Stomach smooth muscle (tissue), 2 donors: ENCODE measurements around the gene WNT5A.

Experiments
- H3K27ac ChIP-seq: one replicate; pipeline ENCODE4 v1.7.0; 2013; ENCODE audit warnings: mild to moderate bottlenecking, low read length, inconsistent platforms
- H3K27me3 ChIP-seq, 2 donors: one replicate each; pipeline ENCODE4 v1.7.0; 2013; ENCODE audit warnings: low read length in 2 of 2; ENCODE audit not compliant: insufficient read depth in 2 of 2, control insufficient read depth in 1 of 2
- H3K36me3 ChIP-seq, 2 donors: one replicate each; pipeline ENCODE4 v1.7.0; 2013; ENCODE audit warnings: low read length in 2 of 2; ENCODE audit not compliant: control insufficient read depth in 2 of 2, insufficient read depth in 2 of 2
- H3K4me1 ChIP-seq: one replicate; pipeline ENCODE4 v1.7.0; 2013; ENCODE audit warnings: low read length; ENCODE audit not compliant: control insufficient read depth, insufficient read depth
- H3K4me3 ChIP-seq, 2 donors: one replicate each; pipeline ENCODE4 v1.7.0; 2013; ENCODE audit warnings: low read length in 2 of 2
- H3K9ac ChIP-seq, 2 donors: one replicate each; pipeline ENCODE4 v1.7.0; 2013; ENCODE audit warnings: low read length in 2 of 2, mild to moderate bottlenecking in 1 of 2
- H3K9me3 ChIP-seq, 2 donors: one replicate each; pipeline ENCODE4 v1.7.0; 2013; ENCODE audit warnings: low read length in 2 of 2; ENCODE audit not compliant: control insufficient read depth in 2 of 2
- donor health status: healthy.
- donor health status: Pancreatic carcinoma.

The WNT5A gene

DNA sequence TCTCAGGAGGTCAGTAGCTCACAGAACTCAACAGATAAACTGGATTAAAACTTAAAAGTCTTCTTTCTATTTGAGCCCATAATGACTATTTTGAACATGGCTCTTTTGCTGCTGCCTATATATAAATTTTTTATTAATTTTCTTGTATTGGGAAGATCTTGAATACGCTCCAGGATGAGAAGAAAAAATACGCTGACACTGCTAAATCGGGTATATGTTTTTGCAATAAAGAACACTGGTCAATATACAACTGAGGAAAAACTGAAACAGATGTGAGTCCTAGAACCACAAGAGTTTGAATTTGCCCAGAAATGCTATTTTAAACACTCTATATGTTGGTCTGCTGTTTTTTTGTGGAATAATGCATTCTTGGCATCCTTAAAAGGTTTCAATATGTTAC, 20.6 kb downstream of the WNT5A start:
- H3K9me3 ChIP-seq, result no peaks in the 10 kb centered on the region
- no peak overlapping the region for H3K4me3 ChIP-seq
- peaks cover 7% of the 10 kb centered on the region for H3K4me1 ChIP-seq
- no peaks in the 10 kb centered on the region for H3K36me3 ChIP-seq
- no peak overlapping the region for H3K9ac ChIP-seq
- no peak overlapping the region for H3K27ac ChIP-seq
- H3K27me3 ChIP-seq, result no peaks in the 10 kb centered on the region

DNA sequence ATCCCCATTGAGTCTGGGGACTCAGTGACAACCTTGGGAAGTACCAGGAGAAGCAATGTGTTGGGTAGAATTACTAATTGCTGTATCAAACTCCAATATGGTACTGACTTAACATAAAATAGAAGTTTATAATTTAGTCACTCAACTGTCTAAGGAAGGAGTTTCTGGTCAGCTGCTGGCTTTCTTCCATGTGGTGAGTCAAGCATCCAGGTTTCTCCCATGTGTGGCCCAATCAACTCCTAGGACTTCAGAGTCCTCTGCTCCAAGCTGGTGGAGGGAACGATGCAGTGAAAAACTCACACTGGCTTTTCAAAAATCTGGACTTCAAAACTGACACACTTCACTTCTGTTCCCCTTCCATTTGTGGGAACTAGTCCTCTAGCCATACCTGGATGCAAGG, 25.2 kb downstream of the WNT5A start:
- Histone ChIP-seq H3K4me1 (no peaks in the 10 kb centered on the region), H3K9me3 (no peaks in the 10 kb centered on the region), H3K4me3 (no peak overlapping the region), H3K36me3 (no peaks in the 10 kb centered on the region), H3K9ac (no peak overlapping the region), H3K27me3 (peaks cover 0 to 3% of the 10 kb centered on the region in 2 donors), H3K27ac (no peak overlapping the region)

- Histone ChIP-seq H3K27ac (no peak overlapping the region), H3K9ac (no peak overlapping the region), H3K4me3 (no peak overlapping the region), H3K27me3 (peaks cover 0 to 3% of the 10 kb centered on the region in 2 donors), H3K9me3 (no peaks in the 10 kb centered on the region), H3K36me3 (no peaks in the 10 kb centered on the region), H3K4me1 (no peaks in the 10 kb centered on the region)
Observed at GRCh38 chr3:55459838-55460237, 27.3 kb downstream of the WNT5A start.

DNA sequence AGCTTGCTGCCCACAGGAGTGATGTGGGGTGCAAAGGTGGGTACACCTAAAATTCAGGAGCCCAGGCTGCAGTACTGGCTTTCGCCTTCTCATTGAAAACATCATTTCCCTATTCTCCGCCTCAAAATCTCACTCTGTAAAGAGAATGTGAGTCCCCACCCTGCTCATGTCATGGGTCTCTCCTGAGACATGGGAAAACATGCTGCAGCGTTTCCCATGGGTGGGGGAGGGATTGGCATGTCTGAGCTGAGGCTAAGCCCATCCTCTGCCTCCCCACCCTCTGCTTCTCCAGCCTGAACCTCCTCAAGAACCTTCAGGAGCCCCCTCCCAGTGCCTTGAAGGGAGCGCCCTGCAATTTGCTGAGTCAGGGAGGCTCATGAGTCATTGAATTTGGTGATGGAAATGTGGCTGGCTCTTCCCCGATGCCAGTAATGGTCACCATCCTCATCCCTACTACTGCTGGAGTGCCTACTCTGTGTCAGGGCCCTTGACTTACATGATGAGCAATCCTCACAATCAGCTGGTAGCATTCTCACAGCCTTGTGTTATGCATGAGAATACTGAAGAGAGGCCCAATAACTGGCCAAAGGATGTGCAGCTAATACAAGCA, 28.8 kb downstream of the WNT5A start:
- H3K9me3 ChIP-seq, result no peaks in the 10 kb centered on the region
- no peaks in the 10 kb centered on the region for H3K36me3 ChIP-seq
- no peaks in the 10 kb centered on the region for H3K4me1 ChIP-seq
- H3K27ac ChIP-seq, result no peak overlapping the region
- no peak overlapping the region for H3K9ac ChIP-seq
- H3K27me3 ChIP-seq, result peaks cover 0 to 3% of the 10 kb centered on the region in 2 donors
- H3K4me3 ChIP-seq, result no peak overlapping the region

GRCh38 chr3:55455915-55456314, 31.2 kb downstream of the WNT5A start:
- Histone ChIP-seq H3K27ac (no peak overlapping the region), H3K9ac (no peak overlapping the region), H3K4me1 (no peaks in the 10 kb centered on the region), H3K4me3 (no peak overlapping the region), H3K27me3 (peaks cover 0 to 3% of the 10 kb centered on the region in 2 donors), H3K36me3 (no peaks in the 10 kb centered on the region), H3K9me3 (no peaks in the 10 kb centered on the region)

GRCh38 chr3:55454611-55455010, 32.5 kb downstream of the WNT5A start:
- Histone ChIP-seq H3K36me3 (no peaks in the 10 kb centered on the region), H3K27me3 (peaks cover 0 to 1% of the 10 kb centered on the region in 2 donors), H3K4me1 (no peaks in the 10 kb centered on the region), H3K9me3 (no peaks in the 10 kb centered on the region), H3K27ac (no peak overlapping the region), H3K9ac (no peak overlapping the region), H3K4me3 (no peak overlapping the region)

DNA sequence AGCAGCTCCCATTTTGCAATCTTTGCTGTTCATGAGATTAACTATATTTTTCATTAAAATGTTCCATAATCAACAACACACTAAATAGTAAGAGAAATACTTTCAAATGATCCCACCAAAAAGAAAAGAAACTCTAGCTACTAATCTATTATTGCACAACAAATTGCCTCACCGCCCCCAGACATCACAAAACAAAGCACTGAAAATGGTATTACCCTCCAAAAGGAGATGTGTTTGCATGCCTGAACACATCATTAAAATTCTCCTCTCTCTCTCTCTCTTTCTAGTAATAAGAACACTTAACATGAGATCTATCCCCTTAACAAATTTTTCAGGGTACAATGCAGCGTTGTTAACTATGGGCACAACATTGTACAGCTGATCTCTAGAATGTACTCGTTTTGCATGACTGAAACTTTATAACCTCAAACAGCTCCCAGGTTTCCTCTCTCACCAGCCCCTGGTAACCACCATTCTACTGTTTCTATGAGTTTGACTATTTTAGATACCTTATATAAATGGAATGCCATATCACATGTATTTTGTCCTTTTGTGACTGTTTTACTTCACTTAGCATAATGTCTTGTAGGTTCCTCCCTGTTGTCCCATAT, 33.1 kb downstream of the WNT5A start:
- Histone ChIP-seq H3K27me3 (no peaks in the 10 kb centered on the region), H3K27ac (no peak overlapping the region), H3K4me1 (no peaks in the 10 kb centered on the region), H3K9me3 (no peaks in the 10 kb centered on the region), H3K9ac (no peak overlapping the region), H3K4me3 (no peak overlapping the region), H3K36me3 (no peaks in the 10 kb centered on the region)

- H3K36me3 ChIP-seq, result no peaks in the 10 kb centered on the region
- H3K4me3 ChIP-seq, result no peak overlapping the region
- no peaks in the 10 kb centered on the region for H3K9me3 ChIP-seq
- no peak overlapping the region for H3K9ac ChIP-seq
- H3K4me1 ChIP-seq, result no peaks in the 10 kb centered on the region
- no peak overlapping the region for H3K27ac ChIP-seq
- H3K27me3 ChIP-seq, result no peaks in the 10 kb centered on the region
Observed at GRCh38 chr3:55452886-55453285, 34.2 kb downstream of the WNT5A start.

- H3K27ac ChIP-seq, result no peak overlapping the region
- no peaks in the 10 kb centered on the region for H3K27me3 ChIP-seq
- no peak overlapping the region for H3K4me3 ChIP-seq
- H3K9ac ChIP-seq, result no peak overlapping the region
- no peaks in the 10 kb centered on the region for H3K36me3 ChIP-seq
- no peaks in the 10 kb centered on the region for H3K4me1 ChIP-seq
- no peaks in the 10 kb centered on the region for H3K9me3 ChIP-seq
Observed at GRCh38 chr3:55449527-55449926, 37.6 kb downstream of the WNT5A start.

DNA sequence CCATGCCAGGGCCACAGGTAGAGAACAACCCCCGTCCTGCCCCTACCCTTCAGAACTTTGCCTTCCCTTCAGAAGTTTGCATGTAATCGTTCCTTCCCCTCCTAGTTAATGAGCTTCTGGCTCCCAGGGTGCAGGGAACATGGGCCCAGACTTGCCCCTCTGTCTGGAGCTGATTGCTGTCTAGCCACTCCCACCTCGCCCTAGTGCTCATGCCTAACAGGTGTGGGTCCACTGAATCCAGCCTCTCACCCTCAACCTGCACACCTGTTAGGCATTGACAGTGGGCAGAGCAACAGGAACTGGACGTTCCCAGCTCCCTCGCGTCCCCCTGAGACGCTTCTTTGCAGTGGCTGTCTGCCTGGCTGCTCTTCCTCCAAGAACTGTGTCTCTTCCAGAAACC, 40.3 kb downstream of the WNT5A start:
- H3K27me3 ChIP-seq, result no peaks in the 10 kb centered on the region
- no peaks in the 10 kb centered on the region for H3K4me1 ChIP-seq
- H3K9me3 ChIP-seq, result no peaks in the 10 kb centered on the region
- H3K4me3 ChIP-seq, result no peak overlapping the region
- H3K9ac ChIP-seq, result no peak overlapping the region
- H3K36me3 ChIP-seq, result no peaks in the 10 kb centered on the region
- H3K27ac ChIP-seq, result no peak overlapping the region

- Histone ChIP-seq H3K4me3 (no peak overlapping the region), H3K4me1 (no peaks in the 10 kb centered on the region), H3K27me3 (peaks cover 0 to under 1% of the 10 kb centered on the region in 2 donors), H3K27ac (no peak overlapping the region), H3K9me3 (no peaks in the 10 kb centered on the region), H3K36me3 (no peaks in the 10 kb centered on the region), H3K9ac (no peak overlapping the region)
Observed at GRCh38 chr3:55445551-55445950, 41.6 kb downstream of the WNT5A start.
